Activated naive CD8-positive, alpha-beta T cell treated with anti-CD3 and anti-CD28 coated beads for 36 hours (primary cell): Measurements from ENCODE around the gene SURF1. TPM values are rescaled to one million over a fixed set of nuclear protein-coding genes. Genes with fewer than 3 reads are reported as not detected.
"Not testable (repeated sequence)": the region's sequence is repeated elsewhere in the genome, so short reads cannot be mapped to it uniquely, and the experiment has no call there.

ENCODE experiments used
- DNase-seq: peaks from one replicate; pipeline ENCODE4 v3.0.0; 2021
- H3K27ac Mint-ChIP-seq: one replicate; pipeline ENCODE4 v1.8.0; 2022; ENCODE audit warnings: mild to moderate bottlenecking, moderate library complexity, mixed read lengths
- H3K27me3 Mint-ChIP-seq: one replicate; pipeline ENCODE4 v1.8.0; 2022; ENCODE audit warnings: mild to moderate bottlenecking, mixed read lengths
- H3K36me3 Mint-ChIP-seq: one replicate; pipeline ENCODE4 v1.8.0; 2021; ENCODE audit warnings: mild to moderate bottlenecking, mixed read lengths
- H3K4me1 Mint-ChIP-seq: one replicate; pipeline ENCODE4 v1.8.0; 2021; ENCODE audit warnings: mixed read lengths
- H3K4me3 Mint-ChIP-seq: one replicate; pipeline ENCODE4 v1.8.0; 2022; ENCODE audit warnings: mild to moderate bottlenecking, moderate library complexity, mixed read lengths
- H3K9me3 Mint-ChIP-seq: one replicate; pipeline ENCODE4 v1.8.0; 2022; ENCODE audit warnings: mixed read lengths
- total RNA-seq, 2 experiments: library from RNA; stranded (reverse); gene quantifications; one replicate each; pipeline ENCODE4 v1.2.3, GENCODE V29; 2021

SURF1 gene
- total RNA-seq, 2 experiments from 2014 or later = 25.4 to 26.6 TPM

GRCh38 chr9:133333011-133333410, 23.3 kb downstream of the SURF1 start:
- H3K27me3 Mint-ChIP-seq = no peaks in the 10 kb centered on the region
- H3K27ac Mint-ChIP-seq = no peak overlapping the region
- DNase-seq = no peak
- no peaks in the 10 kb centered on the region for H3K9me3 Mint-ChIP-seq
- H3K36me3 Mint-ChIP-seq = peaks cover 49% of the 10 kb centered on the region
- peaks cover 29% of the 10 kb centered on the region for H3K4me1 Mint-ChIP-seq
- H3K4me3 Mint-ChIP-seq = no peak overlapping the region

DNA sequence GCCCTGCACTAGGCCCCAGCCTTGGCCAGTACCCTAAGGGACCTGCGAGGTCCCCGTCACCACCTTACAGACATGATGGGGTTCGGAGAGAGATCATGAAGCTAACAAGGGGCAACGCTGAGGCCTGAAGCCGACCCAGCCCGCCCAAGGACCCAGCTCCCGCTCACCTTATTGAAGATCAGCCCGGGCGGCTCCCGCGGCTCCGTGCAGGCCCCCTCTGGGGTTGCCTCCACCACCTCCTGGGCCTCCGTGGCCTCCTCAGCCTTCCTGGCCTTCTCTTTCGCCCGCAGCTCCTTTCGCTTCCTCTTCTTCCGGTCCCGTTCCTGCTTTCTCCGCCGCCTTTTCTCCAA, 23.9 kb downstream of the SURF1 start:
- Mint-ChIP-seq H3K27me3 (no peaks in the 10 kb centered on the region), H3K36me3 (peaks cover 49% of the 10 kb centered on the region), H3K4me3 (no peak overlapping the region), H3K4me1 (peaks cover 25% of the 10 kb centered on the region), H3K27ac (no peak overlapping the region), H3K9me3 (no peaks in the 10 kb centered on the region)
- DNase-seq = no peak

GRCh38 chr9:133331641-133332380, 24.5 kb downstream of the SURF1 start:
- peaks cover 25% of the 10 kb centered on the region for H3K4me1 Mint-ChIP-seq
- peak overlapping the region; percentile 25 for H3K27ac Mint-ChIP-seq
- H3K27me3 Mint-ChIP-seq = no peaks in the 10 kb centered on the region
- no peak for DNase-seq
- H3K9me3 Mint-ChIP-seq = no peaks in the 10 kb centered on the region
- H3K4me3 Mint-ChIP-seq = no peak overlapping the region
- peaks cover 47% of the 10 kb centered on the region for H3K36me3 Mint-ChIP-seq

GRCh38 chr9:133331221-133331620, 25.1 kb downstream of the SURF1 start:
- H3K4me3 Mint-ChIP-seq = no peak overlapping the region

GRCh38 chr9:133329306-133330156, 26.8 kb downstream of the SURF1 start:
- H3K9me3 Mint-ChIP-seq, H3K4me3 Mint-ChIP-seq, H3K27ac Mint-ChIP-seq, H3K27me3 Mint-ChIP-seq, DNase-seq: not testable (repeated sequence)
- Mint-ChIP-seq H3K36me3 (peaks cover 26% of the 10 kb centered on the region), H3K4me1 (peaks cover 21% of the 10 kb centered on the region)

More at GRCh38 chr9:133331221-133331620, 25.1 kb downstream of the SURF1 start:
- peak overlapping the region; percentile 25 for H3K27ac Mint-ChIP-seq
- no peak for DNase-seq
- peaks cover 21% of the 10 kb centered on the region for H3K4me1 Mint-ChIP-seq
- H3K9me3 Mint-ChIP-seq = no peaks in the 10 kb centered on the region
- H3K36me3 Mint-ChIP-seq = peaks cover 41% of the 10 kb centered on the region
- H3K27me3 Mint-ChIP-seq = no peaks in the 10 kb centered on the region

DNA sequence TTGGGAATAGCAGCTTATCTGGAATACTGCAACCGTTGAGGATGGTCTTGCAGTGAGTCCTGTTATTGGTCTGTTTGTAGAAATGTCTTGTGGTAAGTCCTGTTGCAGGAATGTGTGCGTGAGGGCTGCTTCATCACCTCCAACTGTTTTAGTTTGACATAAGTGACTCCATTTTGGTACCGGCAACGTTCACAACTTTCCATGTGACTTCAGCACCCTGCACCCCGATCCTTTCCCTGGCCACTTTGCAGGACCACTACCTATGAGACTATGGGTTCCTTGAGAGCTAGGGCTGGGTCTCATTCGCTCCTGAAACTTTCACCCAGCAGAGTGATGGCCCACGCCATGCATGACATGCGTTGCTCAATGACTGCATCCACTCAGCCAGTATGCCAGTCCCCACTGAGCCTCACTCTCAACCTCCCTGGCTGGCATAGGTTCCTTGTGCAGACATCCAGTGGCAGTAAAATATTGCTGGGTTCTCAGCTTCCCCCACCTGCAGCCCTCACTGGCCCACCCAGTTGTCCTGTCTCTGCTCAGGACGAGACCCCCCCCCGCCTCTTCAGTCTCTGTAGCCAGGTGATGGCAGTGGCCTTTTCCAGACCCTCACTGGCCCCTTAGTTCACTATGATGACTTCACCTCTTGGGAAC, 28.3 kb downstream of the SURF1 start:
- H3K27ac Mint-ChIP-seq = peak overlapping the region; percentile 66
- DNase-seq = no peak
- no peaks in the 10 kb centered on the region for H3K9me3 Mint-ChIP-seq
- H3K4me1 Mint-ChIP-seq = peaks cover 14% of the 10 kb centered on the region
- H3K36me3 Mint-ChIP-seq = peaks cover 17% of the 10 kb centered on the region
- H3K27me3 Mint-ChIP-seq = no peaks in the 10 kb centered on the region
- no peak overlapping the region for H3K4me3 Mint-ChIP-seq

- H3K27me3 Mint-ChIP-seq, DNase-seq, H3K4me3 Mint-ChIP-seq, H3K27ac Mint-ChIP-seq, H3K9me3 Mint-ChIP-seq: not testable (repeated sequence)
- H3K36me3 Mint-ChIP-seq = peaks cover 12% of the 10 kb centered on the region
- peaks cover 11% of the 10 kb centered on the region for H3K4me1 Mint-ChIP-seq
These were observed 29.3 kb downstream of the SURF1 start for GRCh38 chr9:133327021-133327420.

GRCh38 chr9:133323991-133324703, 32.1 kb downstream of the SURF1 start:
- Mint-ChIP-seq H3K27ac (no peak overlapping the region), H3K9me3 (no peaks in the 10 kb centered on the region), H3K4me1 (peaks cover 2% of the 10 kb centered on the region), H3K27me3 (no peaks in the 10 kb centered on the region), H3K4me3 (no peak overlapping the region), H3K36me3 (peaks cover 6% of the 10 kb centered on the region)
- DNase-seq = no peak

DNA sequence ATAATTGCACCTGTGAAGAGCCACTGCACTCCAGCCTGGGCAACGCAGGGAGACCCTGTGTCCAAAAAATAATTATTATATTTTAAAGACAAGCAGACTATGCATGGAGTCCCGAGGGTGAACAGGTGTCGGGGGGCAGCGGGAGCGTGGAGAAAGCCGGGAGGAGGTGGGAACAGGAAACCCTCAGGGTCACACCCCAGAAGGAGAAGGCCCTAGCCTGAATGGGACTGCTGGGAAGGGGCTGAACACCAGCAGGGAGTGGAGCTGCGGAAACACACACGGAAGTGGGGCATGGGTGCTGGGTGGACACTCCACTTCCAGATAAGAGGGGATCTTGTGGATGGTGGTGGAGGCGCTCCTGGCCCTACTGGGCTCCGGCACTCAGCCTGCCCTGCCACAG, 33.1 kb downstream of the SURF1 start:
- no peak for DNase-seq
- Mint-ChIP-seq H3K36me3 (no peaks in the 10 kb centered on the region), H3K27ac (no peak overlapping the region), H3K4me1 (peaks cover 2% of the 10 kb centered on the region), H3K4me3 (no peak overlapping the region), H3K9me3 (no peaks in the 10 kb centered on the region), H3K27me3 (no peaks in the 10 kb centered on the region)

GRCh38 chr9:133322701-133323100, 33.6 kb downstream of the SURF1 start:
- Mint-ChIP-seq H3K9me3 (no peaks in the 10 kb centered on the region), H3K27me3 (no peaks in the 10 kb centered on the region), H3K4me1 (peaks cover 2% of the 10 kb centered on the region), H3K4me3 (no peak overlapping the region), H3K36me3 (no peaks in the 10 kb centered on the region), H3K27ac (no peak overlapping the region)
- no peak for DNase-seq

- H3K36me3 Mint-ChIP-seq = no peaks in the 10 kb centered on the region
- no peak overlapping the region for H3K27ac Mint-ChIP-seq
- H3K27me3 Mint-ChIP-seq = no peaks in the 10 kb centered on the region
- H3K4me1 Mint-ChIP-seq = peaks cover 2% of the 10 kb centered on the region
- no peaks in the 10 kb centered on the region for H3K9me3 Mint-ChIP-seq
- H3K4me3 Mint-ChIP-seq = no peak overlapping the region
- DNase-seq = no peak
These were observed 34.8 kb downstream of the SURF1 start for GRCh38 chr9:133321411-133321935.

GRCh38 chr9:133320421-133320881, 35.8 kb downstream of the SURF1 start:
- Mint-ChIP-seq H3K36me3 (no peaks in the 10 kb centered on the region), H3K9me3 (no peaks in the 10 kb centered on the region), H3K4me1 (peaks cover 2% of the 10 kb centered on the region), H3K4me3 (no peak overlapping the region), H3K27ac (no peak overlapping the region), H3K27me3 (no peaks in the 10 kb centered on the region)
- no peak for DNase-seq

- H3K4me1 Mint-ChIP-seq, H3K27me3 Mint-ChIP-seq, H3K9me3 Mint-ChIP-seq, H3K36me3 Mint-ChIP-seq, H3K4me3 Mint-ChIP-seq, H3K27ac Mint-ChIP-seq, DNase-seq: not testable (repeated sequence)
These were observed 38.7 kb downstream of the SURF1 start for GRCh38 chr9:133317551-133317950.

GRCh38 chr9:133315997-133316396, 40.3 kb downstream of the SURF1 start:
- Mint-ChIP-seq H3K4me3 (no peak overlapping the region), H3K27me3 (peaks cover 3% of the 10 kb centered on the region), H3K9me3 (no peaks in the 10 kb centered on the region), H3K4me1 (no peaks in the 10 kb centered on the region), H3K36me3 (no peaks in the 10 kb centered on the region), H3K27ac (no peak overlapping the region)
- DNase-seq = no peak
